NCI-H2196 (cell line): ENCODE measurements around the gene ANXA4.
"Not testable (repeated sequence)": the region's sequence is repeated elsewhere in the genome, so short reads cannot be mapped to it uniquely, and the experiment has no call there.

Experiments
- DNase-seq: peaks from one replicate; lab custom pipeline; 2025; ENCODE audit not compliant: unreplicated experiment; lab: John Stamatoyannopoulos, UW

The ANXA4 gene

GRCh38 chr2:69753659-69754363 is 11.9 kb downstream of the ANXA4 start:
- DNase-seq: no peak

DNA sequence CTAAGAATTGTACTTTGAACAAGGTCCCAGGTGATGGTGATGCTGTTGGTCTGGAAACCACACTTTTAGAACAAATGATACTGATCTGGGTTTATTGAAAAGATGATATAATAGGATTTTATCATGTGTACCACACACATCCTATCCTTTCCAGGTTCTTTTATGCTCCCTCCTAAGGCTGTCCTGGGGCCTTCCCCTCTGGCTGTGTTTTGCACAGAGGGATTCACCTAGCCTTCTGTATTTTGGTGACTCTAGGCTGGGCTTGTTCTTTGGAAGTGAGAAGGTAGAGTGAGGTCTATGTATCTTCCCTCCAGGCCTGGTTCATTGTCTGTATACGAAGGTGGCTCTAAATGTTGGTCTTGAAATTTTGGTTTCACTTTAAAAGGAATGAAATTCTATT is 12.7 kb downstream of the ANXA4 start:
- DNase-seq: no peak

GRCh38 chr2:69755862-69756467 is 14.0 kb downstream of the ANXA4 start:
- DNase-seq: no peak

GRCh38 chr2:69762025-69762424 is 20.1 kb downstream of the ANXA4 start:
- no peak for DNase-seq

DNA sequence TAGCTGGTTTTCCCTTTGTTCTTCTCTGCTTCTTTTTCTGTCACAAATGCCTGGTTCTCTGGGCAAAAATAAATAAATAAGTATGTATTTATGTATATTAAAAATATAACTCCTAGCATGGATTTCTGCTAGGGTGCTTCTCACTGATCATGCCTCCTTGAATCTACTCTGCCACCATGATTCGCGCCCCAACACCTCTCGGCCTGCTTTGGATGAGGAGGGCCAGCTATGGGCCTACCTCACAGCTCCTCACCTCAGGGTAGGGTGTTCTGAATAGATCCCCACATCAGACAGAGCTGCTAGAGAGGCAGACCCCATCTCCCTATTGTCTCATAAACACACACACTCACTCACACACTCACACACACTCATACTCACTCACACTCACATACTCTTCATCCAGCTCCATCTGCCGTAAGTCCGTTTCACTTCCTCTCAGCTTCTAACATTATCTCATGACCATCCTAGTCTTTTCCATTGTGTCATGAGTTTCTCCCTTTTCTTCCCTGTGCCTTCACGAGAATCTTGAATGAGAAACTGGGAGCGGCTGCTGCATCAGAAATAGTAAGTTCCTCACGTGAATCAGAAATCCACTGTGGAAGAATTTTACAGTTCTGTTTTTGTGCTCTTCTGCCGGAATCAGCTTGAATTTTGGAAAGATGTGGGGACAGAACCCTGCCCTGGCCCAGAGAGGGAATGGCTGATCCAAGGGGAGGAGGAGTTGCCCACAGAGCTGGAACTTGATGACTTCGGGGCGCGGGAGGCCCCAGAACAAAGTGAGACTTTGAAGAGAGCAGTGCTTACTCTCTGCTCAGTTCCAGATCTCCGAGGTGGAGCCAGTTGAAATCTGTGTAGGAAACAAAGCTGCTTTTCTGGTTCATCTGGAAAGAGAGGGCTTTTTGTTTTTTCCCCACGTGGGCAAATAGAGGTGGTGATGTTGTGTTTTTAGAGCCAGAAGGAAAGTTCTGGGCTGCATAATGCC is 20.9 kb downstream of the ANXA4 start:
- no peak for DNase-seq

DNA sequence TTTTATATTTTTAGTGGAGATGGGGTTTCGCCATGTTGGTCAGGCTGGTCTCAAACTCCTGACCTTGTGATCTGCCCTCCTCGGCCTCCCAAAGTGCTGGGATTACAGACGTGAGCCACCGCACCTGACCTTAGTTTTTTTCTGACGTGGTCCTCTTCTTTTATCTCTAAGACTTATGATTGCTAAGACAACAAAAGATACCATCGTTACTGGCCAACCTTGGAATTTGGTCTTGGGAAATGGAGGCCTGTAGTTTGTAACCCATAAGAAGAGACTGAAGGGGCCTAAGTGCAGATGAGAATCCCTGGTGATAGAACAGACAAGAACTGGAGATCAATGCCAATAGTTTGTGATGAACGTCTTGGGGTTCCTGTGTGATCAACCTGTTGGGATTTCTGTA is 21.9 kb downstream of the ANXA4 start:
- DNase-seq: not testable (repeated sequence)

GRCh38 chr2:69764286-69765095 is 22.6 kb downstream of the ANXA4 start:
- DNase-seq: no peak

DNA sequence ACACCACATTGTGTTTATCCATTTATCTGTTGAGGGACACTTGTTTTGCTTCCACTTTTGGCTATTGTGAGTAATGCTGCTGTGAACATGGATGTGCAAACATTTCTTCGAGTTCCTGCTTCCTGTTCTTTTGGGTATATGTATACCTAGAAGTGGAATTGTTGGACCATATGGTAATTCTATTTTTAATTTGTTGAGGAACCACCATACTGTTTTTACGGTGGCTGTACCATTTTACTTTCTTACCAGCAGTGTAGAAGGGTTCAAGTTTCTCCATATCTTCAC is 23.1 kb downstream of the ANXA4 start:
- no peak for DNase-seq

DNA sequence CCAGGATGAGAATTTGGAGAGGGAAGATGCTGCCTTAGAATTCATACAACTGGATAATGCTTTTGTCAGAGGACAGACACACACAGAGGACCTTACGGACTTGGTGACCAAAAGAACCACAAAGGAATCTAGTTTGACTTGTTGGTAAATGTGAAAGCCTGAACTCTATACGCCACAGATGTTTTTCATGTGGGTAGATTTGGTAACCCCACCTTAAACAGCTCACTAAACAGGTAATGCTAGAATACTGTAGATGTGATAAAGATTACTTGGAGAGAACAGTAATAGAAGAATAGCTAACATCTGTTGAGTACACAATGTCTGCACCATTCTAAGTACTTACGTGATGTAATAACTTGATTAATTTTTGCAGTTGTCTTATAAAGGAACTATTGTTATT is 24.1 kb downstream of the ANXA4 start:
- no peak for DNase-seq

DNA sequence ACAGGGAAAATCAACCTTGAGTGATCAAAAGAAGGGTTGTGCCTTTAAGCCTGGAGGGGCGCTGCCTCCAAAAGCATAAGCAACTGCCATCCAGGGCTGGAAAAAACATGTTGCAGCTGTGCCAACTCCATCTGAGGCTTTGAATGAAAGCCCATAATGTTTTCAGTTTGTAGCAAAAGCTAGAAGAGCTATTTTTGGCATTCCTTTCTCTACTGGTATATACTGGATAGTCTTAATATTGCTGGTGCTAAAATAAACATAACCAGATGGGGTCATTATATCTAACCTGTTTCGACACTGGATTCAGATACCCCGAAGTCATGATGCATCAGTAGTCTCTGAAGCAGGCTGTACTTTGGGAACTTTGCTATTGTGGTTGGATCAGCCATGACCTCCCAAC is 25.1 kb downstream of the ANXA4 start:
- DNase-seq: no peak

- no peak for DNase-seq
Observed at GRCh38 chr2:69768235-69768634, 26.3 kb downstream of the ANXA4 start.

GRCh38 chr2:69768789-69769188 is 26.9 kb downstream of the ANXA4 start:
- no peak for DNase-seq

- no peak for DNase-seq
Observed at GRCh38 chr2:69769272-69769671, 27.3 kb downstream of the ANXA4 start.

DNA sequence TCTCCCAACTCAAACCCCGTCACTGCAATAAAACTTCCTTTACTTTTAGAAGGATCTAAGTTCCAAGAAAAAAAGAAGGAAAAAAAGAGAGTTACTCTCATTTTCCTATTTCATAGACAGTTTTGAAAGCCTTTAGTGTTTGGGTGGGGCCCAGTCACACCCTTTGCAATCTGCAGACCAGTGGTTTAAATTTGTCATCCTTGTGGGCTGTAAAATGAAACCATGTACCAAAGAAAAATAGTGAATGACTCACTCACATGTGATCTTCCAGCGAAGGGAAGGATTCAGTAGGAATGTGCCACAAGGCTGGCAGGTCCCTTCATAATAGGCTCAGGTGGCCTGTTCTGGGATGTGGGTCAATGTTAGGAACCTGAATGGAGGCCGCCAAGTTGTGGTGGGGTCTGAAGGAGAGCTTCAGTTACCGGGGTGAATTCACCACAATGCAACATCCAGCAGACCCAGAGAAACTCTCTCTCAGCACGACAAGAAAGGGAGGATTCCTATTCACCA is 28.3 kb downstream of the ANXA4 start:
- no peak for DNase-seq

DNA sequence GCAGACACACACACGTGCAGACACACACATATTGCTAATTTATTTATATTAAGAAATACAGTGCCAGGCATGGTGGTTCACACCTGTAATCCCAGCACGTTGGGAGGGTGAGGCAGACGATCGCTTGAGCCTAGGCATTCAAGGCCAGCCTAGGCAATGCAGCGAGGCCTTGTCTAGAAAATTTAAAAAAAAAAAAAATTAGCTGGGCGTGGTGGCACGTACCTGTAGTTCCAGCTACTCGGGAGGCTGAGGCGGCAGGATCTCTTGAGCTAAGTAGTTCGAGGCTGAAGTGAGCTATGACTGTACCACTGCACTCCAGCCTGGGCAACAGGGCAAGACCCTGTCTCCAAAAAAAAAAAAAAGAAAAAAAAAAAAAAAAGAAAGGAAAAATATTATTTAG is 28.8 kb downstream of the ANXA4 start:
- no peak for DNase-seq

DNA sequence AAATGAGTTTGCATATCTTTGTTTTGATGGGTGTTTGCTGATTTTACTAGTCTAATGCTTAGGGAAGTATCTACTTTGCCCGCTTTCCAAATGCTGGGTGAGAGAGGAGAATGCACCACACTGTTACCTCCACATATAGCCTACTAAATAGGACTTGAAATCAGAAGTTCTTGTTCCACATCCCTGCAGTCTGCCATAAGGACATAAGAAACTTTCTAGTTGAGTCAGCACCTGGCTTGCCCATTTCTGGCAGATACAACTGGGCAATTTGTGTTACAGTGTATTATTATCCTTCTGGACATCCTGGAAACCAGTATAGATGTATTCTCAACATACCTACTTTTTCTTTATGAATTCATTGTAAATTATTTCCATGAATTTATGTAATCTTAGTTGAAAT is 29.5 kb downstream of the ANXA4 start:
- DNase-seq: no peak

- DNase-seq: no peak
Observed at GRCh38 chr2:69773206-69773605, 31.3 kb downstream of the ANXA4 start.

DNA sequence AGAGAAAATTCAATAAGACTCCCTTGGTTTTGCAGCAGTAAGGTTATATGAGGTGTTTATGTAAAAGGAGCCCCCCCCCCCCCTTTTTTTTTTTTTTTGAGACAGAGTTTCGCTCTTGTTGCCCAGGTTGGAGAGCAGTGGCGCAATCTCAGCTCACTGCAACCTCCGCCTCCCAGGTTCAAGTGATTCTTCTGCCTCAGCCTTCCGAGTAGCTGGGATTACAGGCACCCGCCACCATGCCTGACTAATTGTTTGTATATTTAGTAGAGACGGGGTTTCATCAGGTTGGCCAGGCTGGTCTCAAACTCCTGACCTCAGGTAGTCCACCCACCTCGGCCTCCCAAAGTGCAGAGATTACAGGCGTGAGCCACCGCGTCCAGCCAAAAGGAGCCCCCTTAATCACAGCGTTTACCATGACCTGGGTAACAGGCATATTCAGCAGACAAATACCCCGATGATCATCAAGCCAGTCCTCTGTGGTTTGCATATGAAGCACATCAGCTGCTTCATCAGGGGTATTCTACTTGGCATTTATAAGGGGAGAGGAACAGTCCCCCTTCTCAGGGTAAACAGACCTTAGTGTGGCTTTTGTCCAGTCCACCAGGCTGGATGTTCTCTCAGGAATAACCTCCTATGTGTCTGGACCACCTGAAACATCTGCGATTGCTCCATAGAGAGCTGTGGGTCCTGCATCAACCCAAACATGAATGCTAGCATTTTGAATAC is 32.5 kb downstream of the ANXA4 start:
- DNase-seq: not testable (repeated sequence)

DNA sequence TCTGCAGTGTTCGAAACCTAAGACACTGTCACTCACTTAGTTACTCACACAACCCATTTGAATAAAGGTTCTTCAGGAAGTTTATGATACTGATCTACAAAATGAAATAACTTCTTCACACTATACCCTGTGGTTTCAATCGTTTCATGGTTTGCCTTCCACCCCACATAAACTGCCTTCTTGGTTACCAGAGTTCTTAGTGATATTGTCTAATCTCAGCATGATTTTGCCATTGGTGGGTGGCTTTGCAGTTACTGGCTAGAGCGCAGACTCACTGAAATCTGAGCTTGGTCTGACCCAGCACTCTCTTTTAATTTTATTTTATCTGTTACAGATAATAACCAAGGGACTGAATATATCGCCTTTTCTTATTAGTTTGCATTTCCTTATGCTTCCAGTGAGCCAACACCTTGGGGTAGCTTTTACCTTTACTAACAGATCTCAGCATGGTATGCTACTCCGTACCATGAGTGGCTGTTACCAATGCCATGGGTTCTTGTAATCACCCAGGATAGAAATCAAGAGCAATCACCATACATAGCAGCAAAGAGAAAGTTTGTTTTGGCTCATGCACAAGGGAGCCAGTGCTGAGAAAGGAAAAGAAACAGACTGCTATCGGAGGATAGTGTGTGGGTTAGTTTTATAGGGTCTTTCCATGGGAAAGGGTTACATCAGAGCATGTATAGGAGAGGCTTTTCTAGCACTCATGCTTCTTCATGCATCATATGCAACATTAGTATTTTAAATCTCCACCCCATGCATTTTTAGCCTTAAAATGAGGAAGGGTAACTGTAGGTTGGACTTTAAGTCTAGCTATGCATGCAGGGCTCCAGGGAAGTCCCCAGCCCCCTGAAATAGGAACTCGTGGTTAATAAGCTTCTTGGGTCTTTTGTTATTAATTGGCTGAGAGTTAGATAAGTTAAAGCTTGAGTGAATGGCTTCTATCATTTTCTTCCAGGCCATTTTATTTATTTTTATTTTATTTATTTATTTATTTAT is 33.3 kb downstream of the ANXA4 start:
- DNase-seq: no peak
